HEK293 (cell line): ENCODE data around the gene HNRNPK.

ENCODE experiments used
- ZNF558 ChIP-seq: fragments of 450-650 bp; formaldehyde crosslinking; IDR thresholded peaks from 2 replicates; pipeline ENCODE4 v1.5.1; 2016; ENCODE audit warnings: missing biosample characterization, missing genetic modification characterization
- TF ChIP-seq, protein P1 (sequence below): fragments of 450-650 bp; formaldehyde crosslinking; IDR thresholded peaks from 2 replicates; pipeline ENCODE4 v1.5.1; 2016; ENCODE audit warnings: missing biosample characterization, missing genetic modification characterization

DNA sequence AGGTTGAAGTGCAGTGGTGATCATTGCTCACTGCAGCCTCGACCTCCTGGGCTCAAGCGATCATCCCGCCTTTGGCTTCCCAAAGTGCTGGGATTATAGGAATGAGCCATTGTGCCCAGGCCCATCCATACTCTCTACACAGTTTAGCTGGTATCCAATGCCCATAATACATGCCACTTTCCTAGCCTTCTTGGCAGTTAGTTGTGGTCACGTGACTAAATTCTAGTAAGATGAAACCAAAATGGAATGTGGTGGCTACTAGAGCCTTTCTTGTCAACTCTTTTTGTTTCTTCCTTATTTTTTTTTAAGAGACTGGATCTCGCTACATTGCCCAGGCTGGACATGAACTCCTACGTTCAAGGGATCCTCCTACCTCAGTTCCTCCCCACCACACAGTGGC, 43.5 kb downstream of the HNRNPK start:
- no peak for TF ChIP-seq ZNF558 (tag by site-specific recombination)
- TF ChIP-seq, protein P1, sequence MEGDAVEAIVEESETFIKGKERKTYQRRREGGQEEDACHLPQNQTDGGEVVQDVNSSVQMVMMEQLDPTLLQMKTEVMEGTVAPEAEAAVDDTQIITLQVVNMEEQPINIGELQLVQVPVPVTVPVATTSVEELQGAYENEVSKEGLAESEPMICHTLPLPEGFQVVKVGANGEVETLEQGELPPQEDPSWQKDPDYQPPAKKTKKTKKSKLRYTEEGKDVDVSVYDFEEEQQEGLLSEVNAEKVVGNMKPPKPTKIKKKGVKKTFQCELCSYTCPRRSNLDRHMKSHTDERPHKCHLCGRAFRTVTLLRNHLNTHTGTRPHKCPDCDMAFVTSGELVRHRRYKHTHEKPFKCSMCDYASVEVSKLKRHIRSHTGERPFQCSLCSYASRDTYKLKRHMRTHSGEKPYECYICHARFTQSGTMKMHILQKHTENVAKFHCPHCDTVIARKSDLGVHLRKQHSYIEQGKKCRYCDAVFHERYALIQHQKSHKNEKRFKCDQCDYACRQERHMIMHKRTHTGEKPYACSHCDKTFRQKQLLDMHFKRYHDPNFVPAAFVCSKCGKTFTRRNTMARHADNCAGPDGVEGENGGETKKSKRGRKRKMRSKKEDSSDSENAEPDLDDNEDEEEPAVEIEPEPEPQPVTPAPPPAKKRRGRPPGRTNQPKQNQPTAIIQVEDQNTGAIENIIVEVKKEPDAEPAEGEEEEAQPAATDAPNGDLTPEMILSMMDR (tag by site-specific recombination): no peak
